NCI-H2171 treated with DMSO at 0.1 percent for 48 hours (cell line): Measurements from ENCODE around the gene HOXD13.

Experiments used
- DNase-seq: peaks from one replicate; lab custom pipeline; 2025; lab: John Stamatoyannopoulos, UW

The HOXD13 gene

DNA sequence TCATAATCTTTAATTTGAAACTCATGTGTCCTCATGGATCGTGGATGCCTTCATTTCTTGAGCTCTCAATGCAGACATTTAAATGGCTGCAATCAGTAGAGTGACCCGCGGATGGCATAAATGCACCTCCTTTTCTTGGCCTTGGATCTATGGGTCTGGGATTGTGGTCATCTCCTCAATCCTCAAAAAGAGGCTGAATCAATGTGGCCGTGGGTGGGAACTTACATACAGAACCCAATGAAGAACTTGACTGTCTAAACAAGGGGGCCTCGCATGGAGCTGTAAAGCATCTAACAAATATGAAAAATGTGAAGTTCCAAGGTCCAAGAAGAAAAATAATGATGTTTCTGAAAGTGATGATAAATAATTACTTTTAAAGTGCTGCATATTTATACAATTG lies 2.9 kb downstream of the HOXD13 start:
- DNase-seq: no peak

DNA sequence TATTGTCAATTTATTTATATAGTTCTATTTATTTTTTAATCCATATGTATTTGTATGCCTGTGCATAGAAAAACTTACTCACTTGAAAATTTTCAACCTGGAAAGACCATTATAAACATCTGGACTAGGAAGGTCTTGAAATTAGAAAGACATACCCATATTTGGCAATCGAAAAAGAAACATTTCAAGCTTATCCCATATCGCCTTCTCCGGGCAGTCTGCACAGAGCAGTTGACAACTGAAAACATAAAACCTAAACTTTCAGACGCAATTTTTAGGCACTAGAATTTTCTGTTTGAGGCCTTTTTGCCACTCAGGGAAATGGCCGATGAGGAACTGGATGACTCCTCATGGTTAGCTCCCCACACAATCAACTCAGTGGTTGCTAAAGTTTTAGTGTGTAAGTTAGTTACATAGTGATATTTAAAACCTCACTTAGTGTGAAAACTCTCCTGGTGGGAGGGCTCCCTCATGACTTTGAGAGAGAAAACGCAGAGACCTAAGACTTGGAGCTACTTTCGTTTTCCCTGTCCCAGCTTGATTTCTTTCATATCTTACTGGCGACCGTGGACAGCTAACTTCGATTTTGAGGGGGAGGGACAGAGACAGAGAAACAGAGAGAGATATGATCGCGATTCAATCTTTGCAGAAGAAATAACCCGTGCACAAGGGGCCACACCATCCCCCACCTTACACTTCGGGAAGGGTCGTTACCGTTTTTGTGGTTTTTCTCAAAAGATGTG lies 3.9 kb downstream of the HOXD13 start:
- no peak for DNase-seq

DNA sequence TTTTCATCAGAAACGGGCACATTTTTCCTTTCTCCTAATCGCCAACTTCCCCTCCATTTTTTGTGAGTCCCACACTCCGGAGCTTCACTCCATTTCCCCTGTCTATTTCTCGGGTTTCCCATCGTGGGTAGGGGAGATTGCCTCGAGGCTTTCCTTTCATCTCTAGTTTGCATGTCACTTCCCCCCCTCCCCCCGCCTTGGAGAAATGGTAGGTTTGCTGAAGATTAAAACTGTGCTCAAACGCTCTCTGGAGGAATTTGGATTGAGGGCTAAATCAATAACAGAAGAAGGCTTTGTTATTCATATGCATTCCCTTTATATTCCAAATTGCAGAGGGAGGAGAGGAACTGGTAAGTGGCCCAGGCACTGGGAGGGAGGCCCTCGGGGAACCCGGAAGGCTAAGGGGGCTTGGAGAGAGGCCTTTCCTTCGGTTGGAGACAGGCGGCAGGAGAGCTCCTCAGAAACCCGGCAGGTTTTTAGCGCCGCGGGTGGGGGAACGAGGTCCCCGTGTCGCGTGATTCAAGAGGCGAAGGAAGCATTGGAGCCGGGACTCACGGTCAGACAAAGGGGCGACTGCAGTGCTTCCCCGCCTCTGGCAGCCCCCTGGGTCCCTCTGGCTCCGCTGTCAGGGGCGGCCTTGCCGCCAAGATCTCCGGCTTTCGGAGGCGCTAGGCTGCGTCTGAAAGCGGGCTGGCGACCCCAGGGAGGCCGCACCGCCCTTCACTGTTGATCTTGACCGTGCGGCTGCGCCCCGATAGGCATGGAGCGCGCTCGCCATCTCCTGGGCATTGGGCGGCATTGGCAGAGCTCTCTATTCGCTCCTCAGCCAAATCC lies 4.7 kb downstream of the HOXD13 start:
- peak; percentile 85 for DNase-seq

DNA sequence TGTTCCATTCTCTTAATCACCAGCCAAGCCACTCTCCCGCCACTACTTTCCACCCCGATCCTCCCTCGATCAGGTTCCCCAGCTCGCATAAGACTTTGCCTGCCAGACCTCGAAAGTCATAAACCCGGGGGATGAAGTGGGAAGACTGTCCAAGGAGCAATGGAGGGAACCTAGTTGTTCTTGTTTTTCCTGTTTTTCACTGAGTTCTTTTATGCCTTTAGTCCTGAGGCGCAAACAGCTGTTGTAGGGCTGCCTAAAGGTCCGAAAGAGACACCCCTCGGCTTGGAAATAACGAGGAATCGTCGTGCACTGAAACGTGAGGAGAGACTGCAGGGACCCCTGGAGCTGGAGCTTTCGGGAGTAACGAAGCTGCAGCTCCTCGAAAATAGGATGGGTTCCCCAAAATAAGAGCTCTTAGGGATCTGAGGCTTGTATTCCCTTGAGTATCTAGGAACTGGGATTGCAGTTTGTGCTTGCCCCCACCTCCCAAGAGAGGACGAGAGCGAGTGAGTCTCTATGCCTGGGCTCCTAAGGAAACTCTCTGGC lies 5.4 kb downstream of the HOXD13 start:
- no peak for DNase-seq

DNA sequence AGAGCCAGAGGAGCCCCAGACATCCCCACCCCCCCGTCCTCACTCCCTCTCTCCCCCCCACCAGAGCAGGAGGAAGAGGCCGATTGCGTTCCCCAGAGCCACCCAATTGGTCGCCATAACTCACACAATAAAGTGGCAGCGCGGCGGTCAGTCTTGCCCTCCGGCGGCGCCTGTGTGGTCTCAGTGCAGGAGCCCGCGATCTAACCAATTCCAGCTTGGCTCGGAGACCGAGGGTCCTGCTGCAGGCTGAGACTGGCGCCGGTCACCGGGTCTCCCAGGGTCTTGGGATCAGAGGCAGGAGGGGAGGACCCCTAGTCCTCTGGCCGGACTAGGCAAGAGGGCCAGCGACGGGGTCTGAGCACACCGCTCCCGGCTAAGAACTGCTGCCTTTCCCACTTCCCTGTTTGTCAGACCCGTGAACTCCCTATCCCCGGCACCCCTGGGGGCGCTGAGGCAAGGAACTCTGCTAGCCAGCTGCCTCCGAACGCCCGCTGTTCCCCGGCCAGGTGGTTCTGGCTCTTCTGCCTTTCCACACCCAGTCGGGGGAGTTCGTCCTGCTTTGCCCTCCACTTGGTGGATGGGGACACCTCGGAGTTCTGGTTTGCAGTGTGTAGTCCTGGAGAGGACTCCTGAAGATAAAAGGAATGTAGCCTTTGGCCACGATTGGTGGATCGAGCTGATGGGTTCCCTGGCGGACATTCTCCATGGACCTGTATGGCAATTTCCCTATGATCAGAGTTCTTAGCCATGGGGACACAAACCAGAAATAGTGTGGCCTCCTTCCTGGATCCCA lies 6.0 kb downstream of the HOXD13 start:
- no peak for DNase-seq

DNA sequence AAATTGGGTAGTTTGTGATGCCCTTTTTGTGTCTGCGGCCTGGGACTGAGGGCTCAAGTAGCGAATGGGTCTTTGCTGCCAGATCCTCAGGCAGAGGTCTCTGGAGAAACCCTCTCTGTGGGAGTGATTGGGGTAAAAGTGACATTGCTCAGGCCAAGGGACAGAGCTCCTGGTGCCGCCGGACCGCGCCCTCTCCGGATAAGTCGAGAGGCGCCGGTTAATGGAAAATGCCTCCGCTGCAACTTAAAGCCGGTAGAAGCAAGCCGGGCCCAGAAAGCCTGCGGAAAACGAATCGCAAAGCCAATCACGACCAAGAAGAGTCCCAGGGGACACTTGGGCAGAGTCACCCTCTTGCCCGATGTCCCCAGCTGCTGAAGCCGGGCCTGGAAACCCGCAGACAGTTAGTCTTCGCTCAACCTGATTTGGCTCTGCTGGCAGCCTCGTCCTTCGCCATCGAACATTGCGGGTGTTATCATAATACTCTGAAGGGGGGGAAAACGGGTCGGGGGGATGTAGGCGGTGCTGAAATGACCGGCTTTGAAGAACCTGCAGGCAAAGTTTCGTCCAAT lies 6.7 kb downstream of the HOXD13 start:
- no peak for DNase-seq

DNA sequence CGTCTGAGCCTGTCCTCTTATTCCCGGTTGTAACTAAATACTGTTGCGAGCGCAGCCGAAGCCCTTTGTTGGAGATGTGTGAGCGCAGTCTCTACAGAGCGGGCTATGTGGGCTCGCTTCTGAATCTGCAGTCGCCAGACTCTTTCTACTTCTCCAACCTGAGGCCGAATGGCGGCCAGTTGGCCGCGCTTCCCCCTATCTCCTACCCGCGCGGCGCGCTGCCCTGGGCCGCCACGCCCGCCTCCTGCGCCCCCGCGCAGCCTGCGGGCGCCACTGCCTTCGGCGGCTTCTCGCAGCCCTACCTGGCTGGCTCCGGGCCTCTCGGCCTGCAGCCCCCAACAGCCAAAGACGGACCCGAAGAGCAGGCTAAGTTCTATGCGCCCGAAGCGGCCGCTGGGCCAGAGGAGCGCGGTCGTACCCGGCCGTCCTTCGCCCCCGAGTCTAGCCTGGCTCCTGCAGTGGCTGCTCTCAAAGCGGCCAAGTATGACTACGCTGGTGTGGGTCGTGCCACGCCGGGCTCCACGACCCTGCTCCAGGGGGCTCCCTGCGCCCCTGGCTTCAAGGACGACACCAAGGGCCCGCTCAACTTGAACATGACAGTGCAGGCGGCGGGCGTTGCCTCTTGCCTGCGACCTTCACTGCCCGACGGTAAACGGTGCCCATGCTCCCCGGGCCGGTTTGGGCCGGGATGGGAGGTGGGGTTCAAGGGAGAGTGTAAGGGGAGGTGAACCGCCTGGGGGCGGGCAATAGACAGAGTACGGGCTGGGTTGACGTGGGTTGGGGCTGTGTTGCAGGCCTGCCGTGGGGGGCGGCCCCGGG lies 7.4 kb downstream of the HOXD13 start, which contains the start of gene HOXD12:
TSS of gene HOXD12 (plus strand) at position 68 of the 819 bp plus-strand sequence. CDS start at position 75, 7 bp downstream.
- DNase-seq: no peak

DNA sequence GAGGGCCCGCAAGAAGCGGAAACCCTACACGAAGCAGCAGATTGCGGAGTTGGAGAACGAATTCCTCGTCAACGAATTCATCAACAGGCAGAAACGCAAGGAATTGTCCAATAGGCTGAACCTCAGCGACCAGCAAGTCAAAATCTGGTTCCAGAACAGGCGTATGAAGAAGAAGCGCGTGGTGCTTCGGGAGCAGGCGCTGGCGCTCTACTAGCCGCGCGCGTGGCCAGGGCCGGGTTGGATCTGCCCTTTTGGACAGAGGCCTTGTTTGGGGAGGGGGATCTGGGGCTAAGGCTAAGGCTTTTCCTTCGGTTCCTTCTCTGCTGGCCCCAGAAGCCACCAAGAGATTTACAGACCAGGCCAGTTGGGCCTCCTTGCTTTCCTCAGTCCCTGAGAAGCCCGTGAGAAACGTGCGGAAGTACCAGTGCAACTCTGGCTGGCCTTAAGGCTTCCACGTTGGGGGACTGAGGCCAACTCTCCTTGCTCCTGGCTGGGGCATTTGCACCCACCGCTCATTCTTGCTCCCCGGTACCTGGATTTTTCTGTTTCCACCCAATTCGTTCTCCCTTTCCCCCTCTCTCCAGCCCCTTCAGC lies 8.1 kb downstream of the HOXD13 start:
- no peak for DNase-seq

DNA sequence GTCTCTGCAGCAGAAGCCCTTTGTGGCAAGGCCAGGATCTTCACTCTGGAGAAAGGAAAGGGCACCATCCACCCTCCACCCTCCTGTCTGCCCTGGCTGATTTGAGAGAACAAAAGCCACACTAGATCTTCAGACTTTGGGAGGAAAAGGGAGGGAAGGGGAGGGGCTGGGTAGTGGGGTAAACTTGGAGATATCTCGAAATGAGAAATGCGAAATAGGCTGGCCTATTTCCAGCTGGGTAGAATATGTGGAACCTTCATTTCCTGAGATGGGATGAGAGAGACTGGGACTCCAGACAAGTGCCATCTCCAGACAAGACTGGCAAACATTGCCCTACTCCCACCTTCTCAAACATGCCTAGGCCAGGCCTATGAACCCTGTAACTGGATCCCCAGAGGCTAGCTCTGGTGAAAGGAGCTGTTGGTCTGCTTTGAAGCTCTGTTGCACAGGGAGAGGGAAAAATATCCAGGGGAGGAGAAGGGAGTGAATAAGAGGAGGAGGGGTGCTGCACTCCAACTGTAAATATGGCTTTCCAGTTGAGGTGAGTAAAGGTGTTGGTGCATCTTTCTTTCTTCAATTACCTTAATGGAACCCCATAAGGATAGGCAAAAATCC lies 8.8 kb downstream of the HOXD13 start:
- DNase-seq: no peak

DNA sequence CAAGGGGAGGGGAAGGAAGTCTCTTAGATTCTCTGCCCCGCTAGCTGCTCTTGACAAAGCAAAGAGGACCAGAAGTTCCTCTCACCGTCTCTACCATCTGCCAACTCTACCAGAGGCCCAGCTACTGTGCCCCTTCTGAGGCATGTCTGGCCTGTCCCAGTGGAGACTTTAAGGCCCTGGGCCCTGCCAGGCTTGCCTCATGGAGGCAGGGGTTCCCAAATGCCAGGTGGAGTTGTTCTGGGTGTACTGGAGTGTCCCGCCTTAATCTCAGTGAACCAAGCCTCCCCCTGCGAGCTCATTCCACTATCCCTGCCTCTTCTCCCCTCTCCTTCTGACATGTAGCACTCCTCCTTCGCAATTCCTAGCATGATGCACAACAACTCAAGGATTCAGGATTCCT lies 9.3 kb downstream of the HOXD13 start:
- no peak for DNase-seq

DNA sequence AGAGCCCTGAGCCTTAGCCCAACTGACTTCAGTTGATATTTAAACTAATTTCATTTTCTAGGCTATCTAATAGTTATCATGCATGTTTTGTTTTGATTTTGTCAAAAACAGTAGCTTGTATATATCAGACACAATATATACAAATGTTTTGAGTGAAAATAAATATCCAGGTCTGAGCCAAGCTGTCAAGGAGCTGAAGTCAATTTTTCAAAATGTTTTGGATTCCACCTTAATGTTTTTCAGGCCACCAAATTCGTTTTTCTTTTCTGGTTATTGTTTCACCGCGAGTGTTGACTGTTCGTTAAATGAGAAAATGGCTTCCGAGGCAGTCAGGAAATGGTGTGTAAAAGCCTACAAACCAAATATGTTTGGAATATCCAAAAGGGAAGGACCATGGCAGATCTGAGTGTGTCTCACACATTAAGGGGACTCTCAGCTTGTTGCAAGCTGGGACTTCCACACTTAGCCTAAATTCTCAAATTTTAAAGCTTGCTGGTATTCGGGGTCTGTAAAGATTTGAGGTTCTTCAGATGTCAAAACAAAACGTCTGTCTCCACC lies 9.9 kb downstream of the HOXD13 start:
- DNase-seq: no peak

DNA sequence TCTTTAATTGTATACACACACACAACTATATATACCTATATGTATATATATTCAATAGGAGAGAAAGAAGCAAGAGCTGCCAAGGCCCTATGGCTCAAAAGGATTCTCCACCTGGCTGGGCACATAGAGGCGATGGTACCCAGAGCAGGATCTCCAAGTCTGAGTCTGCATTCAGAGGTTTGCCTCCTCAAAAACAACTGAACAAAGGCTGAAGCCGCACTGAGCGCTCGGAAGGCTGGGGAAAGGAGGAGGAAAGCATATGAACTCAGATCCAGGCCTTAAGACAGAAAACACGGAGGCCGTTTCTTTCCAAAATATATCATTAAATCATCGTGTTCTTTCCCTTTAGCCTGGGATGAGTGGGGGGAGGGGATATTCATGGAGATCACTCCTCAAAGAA lies 10.7 kb downstream of the HOXD13 start:
- DNase-seq: no peak

DNA sequence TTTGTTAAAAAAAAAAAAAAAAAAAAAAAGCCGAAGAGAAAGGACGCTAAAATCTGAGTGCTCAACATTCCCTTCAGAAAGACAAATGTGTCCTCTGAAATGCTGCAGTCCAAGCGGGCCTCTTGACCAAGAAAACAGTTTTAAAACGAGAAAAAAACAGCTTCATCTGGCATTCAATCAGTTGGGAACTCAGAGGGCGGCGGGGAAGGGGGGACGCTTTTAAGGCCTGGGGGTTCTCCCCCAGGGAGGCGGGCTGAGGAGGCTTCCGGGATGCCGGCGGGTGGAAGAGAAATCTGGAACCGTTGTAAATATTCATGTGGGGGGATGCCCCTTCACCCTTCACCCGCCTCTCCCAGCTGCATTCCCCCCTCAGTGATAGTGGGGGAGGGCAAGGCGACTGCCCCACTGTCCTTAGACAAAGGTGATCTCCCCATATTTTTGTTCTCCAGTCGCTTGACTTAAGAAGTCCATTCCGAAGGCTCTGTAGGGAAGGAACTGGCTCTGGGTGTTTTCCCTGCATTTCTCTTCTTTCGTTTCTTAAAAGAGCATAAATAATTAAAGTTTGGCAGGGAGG lies 11.3 kb downstream of the HOXD13 start:
- no peak for DNase-seq

DNA sequence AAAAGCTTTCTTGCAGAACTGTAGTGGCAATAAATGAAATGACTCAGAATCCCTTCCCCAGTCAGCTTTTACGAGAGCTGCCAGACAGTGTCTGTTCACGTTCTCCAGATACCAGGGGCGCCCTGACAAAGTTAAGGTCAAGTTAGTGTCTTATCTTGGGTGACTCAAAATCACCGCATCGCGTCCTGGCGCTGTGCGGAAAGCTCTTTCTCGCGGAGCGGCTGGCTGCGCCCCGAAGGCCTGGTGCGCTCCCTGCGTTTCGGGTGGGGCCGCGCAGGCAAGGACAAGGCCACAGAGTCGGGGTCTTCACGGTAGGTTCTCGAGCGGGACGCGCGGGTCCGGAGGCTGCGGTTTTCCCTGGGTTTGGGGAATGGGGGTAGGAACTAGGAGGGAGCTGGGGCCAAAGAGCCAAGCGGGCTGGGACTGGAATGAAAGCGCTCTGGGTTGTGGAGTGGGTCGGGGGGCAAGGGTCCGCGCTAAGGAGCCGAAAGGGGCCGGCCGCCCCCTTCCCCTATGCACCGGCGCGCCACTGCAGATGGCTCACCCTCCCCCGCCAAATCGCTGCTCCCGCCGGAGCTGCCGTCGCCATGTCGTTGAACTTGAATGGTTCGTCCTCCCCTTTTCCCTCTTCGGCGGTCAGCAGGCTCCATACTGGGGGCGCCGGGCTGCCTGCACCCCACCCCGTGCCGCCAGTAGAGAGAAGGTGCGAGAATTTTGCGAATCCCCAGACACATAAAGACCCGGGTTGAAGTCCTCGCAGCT lies 12.0 kb downstream of the HOXD13 start:
- no peak for DNase-seq

DNA sequence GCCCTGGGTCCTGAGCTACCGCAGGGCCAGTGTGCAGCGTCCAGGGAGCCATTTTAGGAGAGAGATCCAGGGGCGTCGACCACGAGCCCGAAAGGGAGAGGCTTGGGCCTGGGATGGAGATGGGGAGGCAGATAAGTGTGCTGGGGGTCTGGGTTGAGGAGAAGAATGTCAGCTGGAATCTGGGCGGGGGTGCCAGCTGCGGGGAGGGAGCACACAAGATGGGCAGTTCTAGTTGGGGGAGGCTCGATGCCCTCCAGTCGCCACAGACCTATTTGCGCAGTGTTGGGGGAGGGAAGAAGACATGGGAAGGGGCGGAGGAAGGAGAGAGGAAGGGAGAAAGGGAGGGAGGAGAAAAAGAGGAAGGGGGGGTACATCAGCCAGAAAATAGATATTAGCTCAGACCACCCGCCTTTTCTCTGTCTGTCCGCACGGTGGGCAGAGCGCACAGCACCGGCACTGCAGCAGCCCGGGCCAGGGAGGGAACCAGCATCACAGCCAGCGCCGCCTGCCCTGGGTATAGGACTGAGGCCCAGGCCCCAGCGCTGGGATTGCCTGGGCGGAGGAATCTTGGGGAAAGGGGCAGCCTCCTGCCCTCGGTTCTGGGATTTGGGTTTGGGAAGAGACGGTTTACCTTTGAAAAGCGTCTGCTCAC lies 12.7 kb downstream of the HOXD13 start:
- no peak for DNase-seq

DNA sequence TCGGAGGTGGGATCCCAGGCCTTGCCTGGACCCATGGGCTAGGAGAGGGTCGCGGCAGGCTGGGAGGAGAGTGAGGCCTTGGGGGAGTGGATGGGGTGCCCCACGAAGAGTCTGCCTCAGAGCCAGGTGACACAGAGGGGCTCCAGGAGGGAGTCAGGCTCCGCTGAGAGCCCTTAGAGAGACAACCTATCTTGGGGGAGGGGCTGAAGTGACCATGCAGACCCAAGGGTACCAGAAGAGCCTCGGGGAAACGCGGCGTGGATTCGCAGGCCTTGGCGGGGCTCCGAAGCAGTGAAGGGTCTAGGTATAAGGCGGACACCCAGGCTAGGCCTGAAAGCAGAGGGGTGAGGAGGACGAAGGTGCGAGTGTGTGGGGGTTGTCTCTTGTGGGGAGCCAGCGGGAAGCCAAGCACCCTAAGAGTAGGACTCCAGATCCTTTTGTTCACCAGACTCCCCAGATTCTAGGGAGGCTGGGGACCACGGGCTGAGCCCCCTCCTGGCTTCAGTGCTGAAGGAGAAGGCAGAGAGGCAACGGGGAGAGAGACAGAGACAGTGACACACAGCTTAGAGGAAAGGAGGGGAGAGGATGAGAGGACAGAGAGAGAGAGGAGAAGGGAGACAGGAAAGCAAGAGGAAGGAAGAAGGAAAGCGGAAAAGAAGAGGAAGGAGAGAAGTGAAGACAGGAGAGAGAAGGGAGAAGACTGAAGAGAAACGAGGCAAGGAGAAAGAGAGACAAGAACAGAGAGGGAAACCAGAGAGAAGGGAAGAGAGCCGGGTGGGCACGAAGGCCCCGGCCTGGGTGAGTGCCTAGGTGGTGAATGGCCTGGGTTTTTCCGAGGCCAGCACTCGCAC lies 13.4 kb downstream of the HOXD13 start:
- no peak for DNase-seq
